Measurements from ENCODE around the gene P4HB.

The P4HB gene

GRCh38 chr17:81833921-81834830 is 26.2 kb downstream of the P4HB start:
- TF ChIP-seq SPI1 (IDR thresholded peaks at IDR 0.05; ENCODE audit: borderline replicate concordance, low read depth) (no peak), GABPA (IDR thresholded peaks at IDR 0.05; ENCODE audit: low read depth) (no peak), REST (IDR thresholded peaks at IDR 0.05; ENCODE audit: insufficient replicate concordance, low read depth) (no peak), CTCF (IDR thresholded peaks at IDR 0.05; ENCODE audit: insufficient read depth, low read length) (no peak), POLR2AphosphoS5 (IDR thresholded peaks at IDR 0.05; ENCODE audit: low read depth) (no peak)
- Histone ChIP-seq H3K27me3 (ENCODE audit: insufficient read depth, poor library complexity, severe bottlenecking) (no peaks in the 10 kb centered on the region), H3K4me3 (replicated peaks; ENCODE audit: insufficient read depth, low read length) (peak overlapping the region; percentile 43), H3K27ac (replicated peaks) (peak overlapping the region; percentile 97)
- no peak for DNase-seq (ENCODE audit: low read depth in 1 of 2, low spot score in 1 of 2)

- TF ChIP-seq REST (IDR thresholded peaks at IDR 0.05; ENCODE audit: insufficient replicate concordance, low read depth) (no peak), CTCF (IDR thresholded peaks at IDR 0.05; ENCODE audit: insufficient read depth, low read length) (no peak), POLR2AphosphoS5 (IDR thresholded peaks at IDR 0.05; ENCODE audit: low read depth) (peak; percentile 73), GABPA (IDR thresholded peaks at IDR 0.05; ENCODE audit: low read depth) (peak; percentile 61), SPI1 (IDR thresholded peaks at IDR 0.05; ENCODE audit: borderline replicate concordance, low read depth) (no peak)
- Histone ChIP-seq H3K27ac (replicated peaks) (peak within 1 kb of the TSS; percentile 98), H3K4me3 (replicated peaks; ENCODE audit: insufficient read depth, low read length) (peak within 1 kb of the TSS; percentile 59), H3K27me3 (ENCODE audit: insufficient read depth, poor library complexity, severe bottlenecking) (no peaks in the 10 kb centered on the region)
- peak; percentile 95 to 96 for DNase-seq (ENCODE audit: low read depth in 1 of 2, low spot score in 1 of 2)
Observed at GRCh38 chr17:81833160-81833920, 27.0 kb downstream of the P4HB start, which contains the start of gene MCRIP1. MCRIP1 (minus strand) TSS chr17:81833291; CDS start chr17:81824506, 8,785 bp downstream.

- peak overlapping the region; percentile 98 for H3K27ac ChIP-seq (replicated peaks)
- H3K27me3 ChIP-seq (ENCODE audit: insufficient read depth, poor library complexity, severe bottlenecking) = no peaks in the 10 kb centered on the region
- peak in 1 of 2 experiments; percentile 86 for DNase-seq (ENCODE audit: low read depth in 1 of 2, low spot score in 1 of 2)
- TF ChIP-seq REST (IDR thresholded peaks at IDR 0.05; ENCODE audit: insufficient replicate concordance, low read depth) = no peak
- TF ChIP-seq POLR2AphosphoS5 (IDR thresholded peaks at IDR 0.05; ENCODE audit: low read depth) = no peak
- no peak for TF ChIP-seq CTCF (IDR thresholded peaks at IDR 0.05; ENCODE audit: insufficient read depth, low read length)
- no peak for TF ChIP-seq SPI1 (IDR thresholded peaks at IDR 0.05; ENCODE audit: borderline replicate concordance, low read depth)
- TF ChIP-seq GABPA (IDR thresholded peaks at IDR 0.05; ENCODE audit: low read depth) = no peak
- peak overlapping the region; percentile 59 for H3K4me3 ChIP-seq (replicated peaks; ENCODE audit: insufficient read depth, low read length)
Observed at GRCh38 chr17:81832608-81833159, 27.7 kb downstream of the P4HB start.

Measured in HL-60 (cell line).